ENCODE data around the gene S100A13.

DNA sequence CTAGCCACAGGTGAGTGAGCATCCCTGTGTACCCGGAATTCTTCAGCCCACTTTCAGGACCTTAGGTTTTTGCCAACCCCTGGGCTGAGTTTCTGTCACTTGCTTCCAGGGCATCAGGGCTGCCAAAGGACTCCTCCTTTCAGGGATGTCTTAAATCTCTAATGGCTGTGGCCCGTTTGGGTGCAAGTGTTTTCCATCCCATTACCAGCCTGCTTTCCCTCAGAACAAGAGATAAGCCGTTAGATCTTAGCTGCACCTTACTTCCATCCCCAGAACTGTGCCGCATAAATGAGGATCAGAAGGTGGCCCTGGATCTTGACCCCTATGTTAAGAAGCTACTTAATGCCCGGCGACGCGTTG, 31.9 kb upstream of the S100A13 start:
- no peak for TF ChIP-seq CTCF (IDR thresholded peaks at IDR 0.05)
- TF ChIP-seq POLR2A (IDR thresholded peaks at IDR 0.05) = no peak
- no peak for TF ChIP-seq POLR2AphosphoS5 (IDR thresholded peaks at IDR 0.05)

Measured in suprapubic skin (tissue), 4 donors.